Stimulated activated naive B cell treated with anti-CD40 and anti-IgM and Interleukin-4, amounts not matched to agents 10 μg/mL and 1 μg/mL and 100 μg/mL, for 72 hours (primary cell): ENCODE data around the gene ATP2A3.

ENCODE experiments used
- ATAC-seq, 2 donors: fragments of 150-1000 bp; cut with Tn5 transposase; replicated peaks; 2 replicates each; pipeline ENCODE4 v1.10.0; 2021; ENCODE audit warnings: moderate library complexity in 1 of 2
- DNase-seq: peaks from one replicate; pipeline ENCODE4 v3.0.0; 2021
- H3K27ac Mint-ChIP-seq: one replicate; pipeline ENCODE4 v1.8.0; 2022; ENCODE audit warnings: mild to moderate bottlenecking, mixed read lengths
- H3K27me3 Mint-ChIP-seq, 2 donors: one replicate each; pipeline ENCODE4 v1.8.0; 2022; ENCODE audit warnings: mixed read lengths in 2 of 2
- H3K36me3 Mint-ChIP-seq, 2 donors: one replicate each; pipeline ENCODE4 v1.8.0; 2022; ENCODE audit warnings: mixed read lengths in 2 of 2, mild to moderate bottlenecking in 1 of 2
- H3K4me1 Mint-ChIP-seq, 2 donors: one replicate each; pipeline ENCODE4 v1.8.0; 2022; ENCODE audit warnings: mixed read lengths in 2 of 2, mild to moderate bottlenecking in 1 of 2
- H3K4me3 Mint-ChIP-seq, 2 donors: one replicate each; pipeline ENCODE4 v1.8.0; 2022; ENCODE audit warnings: mild to moderate bottlenecking in 2 of 2, mixed read lengths in 2 of 2, moderate library complexity in 1 of 2
- H3K9me3 Mint-ChIP-seq, 2 donors: one replicate each; pipeline ENCODE4 v1.8.0; 2022; ENCODE audit warnings: mixed read lengths in 2 of 2, mild to moderate bottlenecking in 1 of 2

ATP2A3 gene

GRCh38 chr17:3959921-3960601 lies 4.2 kb downstream of the ATP2A3 start:
- DNase-seq (no peak), ATAC-seq (no peak)
- peaks cover 66 to 88% of the 10 kb centered on the region in 2 donors for H3K4me1 Mint-ChIP-seq
- peak overlapping the region; percentile 87 for H3K27ac Mint-ChIP-seq
- H3K36me3 Mint-ChIP-seq, result peaks cover 11 to 16% of the 10 kb centered on the region in 2 donors
- peak overlapping the region; percentile 82 to 85 for H3K4me3 Mint-ChIP-seq
- no peaks in the 10 kb centered on the region for H3K27me3 Mint-ChIP-seq
- no peaks in the 10 kb centered on the region for H3K9me3 Mint-ChIP-seq

- peaks cover 11 to 16% of the 10 kb centered on the region in 2 donors for H3K36me3 Mint-ChIP-seq
- peak overlapping the region; percentile 87 for H3K27ac Mint-ChIP-seq
- H3K27me3 Mint-ChIP-seq, result no peaks in the 10 kb centered on the region
- H3K9me3 Mint-ChIP-seq, result no peaks in the 10 kb centered on the region
- no peak overlapping the region for H3K4me3 Mint-ChIP-seq
- no peak for ATAC-seq
- peaks cover 65 to 90% of the 10 kb centered on the region in 2 donors for H3K4me1 Mint-ChIP-seq
- DNase-seq, result no peak
These were observed 4.8 kb downstream of the ATP2A3 start for GRCh38 chr17:3959295-3959899.

- H3K36me3 Mint-ChIP-seq, result peaks cover 11 to 16% of the 10 kb centered on the region in 2 donors
- no peaks in the 10 kb centered on the region for H3K27me3 Mint-ChIP-seq
- H3K27ac Mint-ChIP-seq, result peak overlapping the region; percentile 90
- H3K4me1 Mint-ChIP-seq, result peaks cover 63 to 89% of the 10 kb centered on the region in 2 donors
- no peaks in the 10 kb centered on the region for H3K9me3 Mint-ChIP-seq
- ATAC-seq (no peak), DNase-seq (no peak)
- peak overlapping the region; percentile 25 to 56 for H3K4me3 Mint-ChIP-seq
These were observed 6.3 kb downstream of the ATP2A3 start for GRCh38 chr17:3957735-3958599.

- Mint-ChIP-seq H3K27me3 (no peaks in the 10 kb centered on the region), H3K4me3 (peak overlapping the region in 1 of 2 donors; percentile 23), H3K9me3 (no peaks in the 10 kb centered on the region), H3K27ac (peak overlapping the region; percentile 95), H3K36me3 (peaks cover 14 to 19% of the 10 kb centered on the region in 2 donors), H3K4me1 (peaks cover 58 to 88% of the 10 kb centered on the region in 2 donors)
- DNase-seq (no peak), ATAC-seq (no peak)
These were observed 7.3 kb downstream of the ATP2A3 start for GRCh38 chr17:3956983-3957382.

GRCh38 chr17:3956327-3956957 lies 7.8 kb downstream of the ATP2A3 start:
- H3K27ac Mint-ChIP-seq, result peak overlapping the region; percentile 95
- peak overlapping the region in 1 of 2 donors; percentile 23 for H3K4me3 Mint-ChIP-seq
- DNase-seq, result no peak
- peak; percentile 30 to 32 for ATAC-seq
- H3K4me1 Mint-ChIP-seq, result peaks cover 53 to 83% of the 10 kb centered on the region in 2 donors
- H3K36me3 Mint-ChIP-seq, result peaks cover 18 to 23% of the 10 kb centered on the region in 2 donors
- no peaks in the 10 kb centered on the region for H3K27me3 Mint-ChIP-seq
- no peaks in the 10 kb centered on the region for H3K9me3 Mint-ChIP-seq

GRCh38 chr17:3955673-3955988 lies 8.6 kb downstream of the ATP2A3 start:
- peaks cover 20 to 24% of the 10 kb centered on the region in 2 donors for H3K36me3 Mint-ChIP-seq
- no peak for DNase-seq

GRCh38 chr17:3954976-3955672 lies 9.1 kb downstream of the ATP2A3 start:
- Mint-ChIP-seq H3K4me1 (peaks cover 42 to 70% of the 10 kb centered on the region in 2 donors), H3K9me3 (no peaks in the 10 kb centered on the region), H3K36me3 (peaks cover 24 to 28% of the 10 kb centered on the region in 2 donors), H3K27ac (peak overlapping the region; percentile 81), H3K4me3 (no peak overlapping the region), H3K27me3 (no peaks in the 10 kb centered on the region)
- ATAC-seq (no peak), DNase-seq (no peak)

More at GRCh38 chr17:3955673-3955988, 8.6 kb downstream of the ATP2A3 start:
- Mint-ChIP-seq H3K27me3 (no peaks in the 10 kb centered on the region), H3K4me1 (peaks cover 47 to 75% of the 10 kb centered on the region in 2 donors), H3K27ac (peak overlapping the region; percentile 77), H3K4me3 (no peak overlapping the region), H3K9me3 (no peaks in the 10 kb centered on the region)
- ATAC-seq, result no peak

GRCh38 chr17:3954086-3954485 lies 10.2 kb downstream of the ATP2A3 start:
- H3K36me3 Mint-ChIP-seq, result peaks cover 25 to 27% of the 10 kb centered on the region in 2 donors
- H3K4me1 Mint-ChIP-seq, result peaks cover 32 to 60% of the 10 kb centered on the region in 2 donors
- no peaks in the 10 kb centered on the region for H3K9me3 Mint-ChIP-seq
- no peak overlapping the region for H3K4me3 Mint-ChIP-seq
- DNase-seq, result no peak
- no peak for ATAC-seq
- H3K27me3 Mint-ChIP-seq, result no peaks in the 10 kb centered on the region
- peak overlapping the region; percentile 25 for H3K27ac Mint-ChIP-seq

- Mint-ChIP-seq H3K4me3 (no peak overlapping the region), H3K9me3 (no peaks in the 10 kb centered on the region), H3K27me3 (no peaks in the 10 kb centered on the region), H3K36me3 (peaks cover 25 to 27% of the 10 kb centered on the region in 2 donors), H3K27ac (no peak overlapping the region), H3K4me1 (peaks cover 32 to 57% of the 10 kb centered on the region in 2 donors)
- no peak for ATAC-seq
- no peak for DNase-seq
These were observed 10.7 kb downstream of the ATP2A3 start for GRCh38 chr17:3953542-3953941.

GRCh38 chr17:3952186-3952585 lies 12.1 kb downstream of the ATP2A3 start:
- Mint-ChIP-seq H3K36me3 (peaks cover 23 to 30% of the 10 kb centered on the region in 2 donors), H3K4me3 (no peak overlapping the region), H3K4me1 (peaks cover 24 to 43% of the 10 kb centered on the region in 2 donors), H3K27ac (no peak overlapping the region), H3K27me3 (no peaks in the 10 kb centered on the region), H3K9me3 (no peaks in the 10 kb centered on the region)
- ATAC-seq, result no peak
- no peak for DNase-seq

- no peaks in the 10 kb centered on the region for H3K9me3 Mint-ChIP-seq
- peaks cover 23 to 24% of the 10 kb centered on the region in 2 donors for H3K36me3 Mint-ChIP-seq
- H3K27ac Mint-ChIP-seq, result peak overlapping the region; percentile 37
- no peak for ATAC-seq
- H3K4me3 Mint-ChIP-seq, result no peak overlapping the region
- no peaks in the 10 kb centered on the region for H3K27me3 Mint-ChIP-seq
- DNase-seq, result no peak
- H3K4me1 Mint-ChIP-seq, result peaks cover 16 to 36% of the 10 kb centered on the region in 2 donors
These were observed 12.8 kb downstream of the ATP2A3 start for GRCh38 chr17:3951420-3951819.

- no peak overlapping the region for H3K27ac Mint-ChIP-seq
- no peak for DNase-seq
- peaks cover 12 to 31% of the 10 kb centered on the region in 2 donors for H3K4me1 Mint-ChIP-seq
- no peaks in the 10 kb centered on the region for H3K9me3 Mint-ChIP-seq
- H3K27me3 Mint-ChIP-seq, result no peaks in the 10 kb centered on the region
- peaks cover 23 to 25% of the 10 kb centered on the region in 2 donors for H3K36me3 Mint-ChIP-seq
- ATAC-seq, result no peak
- H3K4me3 Mint-ChIP-seq, result no peak overlapping the region
These were observed 13.2 kb downstream of the ATP2A3 start for GRCh38 chr17:3951003-3951402.

- peaks cover 9 to 27% of the 10 kb centered on the region in 2 donors for H3K4me1 Mint-ChIP-seq
- H3K36me3 Mint-ChIP-seq, result peaks cover 27 to 29% of the 10 kb centered on the region in 2 donors
- H3K27ac Mint-ChIP-seq, result no peak overlapping the region
- ATAC-seq (no peak), DNase-seq (no peak)
- H3K9me3 Mint-ChIP-seq, result no peaks in the 10 kb centered on the region
- no peaks in the 10 kb centered on the region for H3K27me3 Mint-ChIP-seq
- H3K4me3 Mint-ChIP-seq, result no peak overlapping the region
These were observed 13.7 kb downstream of the ATP2A3 start for GRCh38 chr17:3950584-3950983.
